K562 (cell line): ENCODE measurements around the gene CCDC184. TPM values are rescaled to one million over a fixed set of nuclear protein-coding genes. Genes with fewer than 3 reads are reported as not detected.

ENCODE experiments used
- BRD4 ChIP-seq: fragments of 200-600 bp; sonication (generic); IDR thresholded peaks from 2 replicates; pipeline ENCODE4 v1.6.1; 2017; ENCODE audit warnings: inconsistent platforms
- CHD7 ChIP-seq: fragments of 200-600 bp; sonication (generic); IDR thresholded peaks from one replicate; pipeline ENCODE4 v1.6.1; 2012; ENCODE audit warnings: mild to moderate bottlenecking, low read depth, low read length, inconsistent platforms
- FUS ChIP-seq: fragments of 200-400 bp; formaldehyde crosslinking; optimal IDR thresholded peaks from 2 replicates; pipeline ENCODE3; 2017; ENCODE audit warnings: low read depth, low read length
- NFIX ChIP-seq: fragments of 250-450 bp; sonication (Bioruptor Pico); IDR thresholded peaks from 2 replicates; pipeline ENCODE4 v1.4.0; 2020; ENCODE audit warnings: low read depth, mild to moderate bottlenecking, moderate library complexity
- POLR2AphosphoS5 ChIP-seq: IDR thresholded peaks from 2 replicates; pipeline ENCODE4 v1.6.1; 2011; ENCODE audit warnings: mild to moderate bottlenecking, low read depth, low read length, moderate library complexity; ENCODE audit not compliant: control insufficient read depth, insufficient read depth
- STAT5B ChIP-seq: fragments of 250-450 bp; sonication (Bioruptor Pico); IDR thresholded peaks from 2 replicates; pipeline ENCODE4 v1.8.0; 2021; ENCODE audit warnings: mild to moderate bottlenecking, inconsistent platforms
- TEAD2 ChIP-seq: fragments of 450-650 bp; IDR thresholded peaks from 2 replicates; pipeline ENCODE4 v1.6.1; 2016; ENCODE audit warnings: missing genetic modification characterization, control low read depth, missing compliant biosample characterization
- ZFP36 ChIP-seq: fragments of 150-350 bp; IDR thresholded peaks from 2 replicates; pipeline ENCODE4 v1.6.1; 2018; ENCODE audit warnings: low read length, low read depth; ENCODE audit not compliant: partially characterized antibody
- ZNF384 ChIP-seq: IDR thresholded peaks from 2 replicates; pipeline ENCODE4 v1.6.1; 2012; ENCODE audit warnings: low read depth, low read length, improper control_type of control experiment
- ZNF77 ChIP-seq: fragments of 250-450 bp; sonication (Bioruptor Pico); IDR thresholded peaks from 2 replicates; pipeline ENCODE4 v1.5.0; 2020
- polyA plus RNA-seq, 8 experiments: library from polyadenylated mRNA; depleted of rRNA in 4 of 8; stranded (reverse) in 5 of 8; unstranded in 3 of 8; fragments of >200 nt; fragmentation: Nextera tagmentation in 2 of 8; fragmentation: Illumina TruSeq in 1 of 8; extraction: Ambion mirVana in 2 of 8; extraction: Trizol in 1 of 8; gene quantifications; 2 replicates each; pipeline versions ENCODE4 v1.2.1 to v1.2.3, GENCODE V29; 2011 to 2014; ENCODE audit warnings: inconsistent platforms in 1 of 8, missing spikeins in 1 of 8
- total RNA-seq, 7 experiments: library from RNA; depleted of rRNA in 6 of 7; stranded (reverse); fragments of >200 nt in 6 of 7; fragmentation: Illumina TruSeq in 2 of 7; extraction: Trizol in 2 of 7; gene quantifications; 2 replicates each; pipeline versions ENCODE4 v1.2.1 to v1.2.3, GENCODE V29; 2011 to 2021; ENCODE audit warnings: low replicate concordance in 1 of 7
- TF ChIP-seq, protein P1 (sequence below): fragments of 450-650 bp; formaldehyde crosslinking; IDR thresholded peaks from 2 replicates; pipeline ENCODE4 v1.4.0; 2020; ENCODE audit warnings: mild to moderate bottlenecking, moderate library complexity
- TF ChIP-seq, protein P2 (sequence below): sonication (generic); formaldehyde crosslinking; IDR thresholded peaks from 2 replicates; pipeline ENCODE4 v1.8.0; 2022; ENCODE audit warnings: mild to moderate bottlenecking, missing genetic modification reagents, borderline replicate concordance

The CCDC184 gene
- total and polyA plus RNA-seq, 9 of the 15 experiments (the other 6 are each of a cell fraction or from before 2014, with no cell fraction given), result 0.09 TPM; not detected in 8

DNA sequence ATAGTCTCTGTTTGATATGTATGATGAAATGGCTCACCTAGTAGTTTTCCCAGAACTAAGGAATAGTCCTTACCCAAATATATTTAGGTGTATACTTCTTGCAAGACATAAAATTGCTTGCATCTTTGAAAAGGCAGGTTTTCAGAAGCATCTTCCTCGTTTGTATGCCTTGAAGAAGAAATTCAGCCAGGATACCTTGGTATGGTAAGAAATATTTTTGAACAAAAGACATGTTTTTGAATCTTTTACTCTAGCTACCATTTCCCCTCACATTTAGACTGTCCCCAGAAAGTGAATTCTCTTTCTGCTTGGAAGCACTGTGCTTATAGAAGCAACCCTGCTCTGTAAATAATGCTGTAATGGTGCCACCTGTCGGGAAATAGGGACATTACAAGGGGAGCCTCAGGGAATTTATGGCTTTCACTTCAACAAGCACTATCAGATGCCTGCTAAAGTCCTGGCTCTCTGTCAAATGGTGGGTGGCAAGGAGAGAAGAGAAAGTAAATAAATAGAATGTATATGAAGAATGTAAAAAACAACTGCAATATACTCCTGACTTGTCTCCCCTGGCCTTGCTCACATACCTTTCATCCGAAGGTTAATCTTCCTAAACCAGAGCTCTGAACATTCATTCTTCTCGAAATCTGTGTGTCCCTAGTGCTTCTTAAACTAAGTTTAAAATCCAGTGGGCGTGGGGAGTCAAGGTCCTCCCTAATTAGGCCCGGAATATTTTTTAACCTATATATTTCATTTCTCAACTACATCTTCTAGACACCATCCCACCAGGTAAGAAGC, 6.1 kb downstream of the CCDC184 start (continued):
- TF ChIP-seq POLR2AphosphoS5 (no peak), BRD4 (no peak), NFIX (CRISPR knock-in tag) (no peak), CHD7 (no peak), ZFP36 (no peak), FUS (no peak), TEAD2 (tag) (peak; percentile 31; the same call in 1 of the 2 replicates), ZNF384 (no peak), STAT5B (no peak), ZNF77 (CRISPR knock-in tag) (no peak)
- TF ChIP-seq, protein P1, sequence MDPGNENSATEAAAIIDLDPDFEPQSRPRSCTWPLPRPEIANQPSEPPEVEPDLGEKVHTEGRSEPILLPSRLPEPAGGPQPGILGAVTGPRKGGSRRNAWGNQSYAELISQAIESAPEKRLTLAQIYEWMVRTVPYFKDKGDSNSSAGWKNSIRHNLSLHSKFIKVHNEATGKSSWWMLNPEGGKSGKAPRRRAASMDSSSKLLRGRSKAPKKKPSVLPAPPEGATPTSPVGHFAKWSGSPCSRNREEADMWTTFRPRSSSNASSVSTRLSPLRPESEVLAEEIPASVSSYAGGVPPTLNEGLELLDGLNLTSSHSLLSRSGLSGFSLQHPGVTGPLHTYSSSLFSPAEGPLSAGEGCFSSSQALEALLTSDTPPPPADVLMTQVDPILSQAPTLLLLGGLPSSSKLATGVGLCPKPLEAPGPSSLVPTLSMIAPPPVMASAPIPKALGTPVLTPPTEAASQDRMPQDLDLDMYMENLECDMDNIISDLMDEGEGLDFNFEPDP, result no peak
- TF ChIP-seq, protein P2, sequence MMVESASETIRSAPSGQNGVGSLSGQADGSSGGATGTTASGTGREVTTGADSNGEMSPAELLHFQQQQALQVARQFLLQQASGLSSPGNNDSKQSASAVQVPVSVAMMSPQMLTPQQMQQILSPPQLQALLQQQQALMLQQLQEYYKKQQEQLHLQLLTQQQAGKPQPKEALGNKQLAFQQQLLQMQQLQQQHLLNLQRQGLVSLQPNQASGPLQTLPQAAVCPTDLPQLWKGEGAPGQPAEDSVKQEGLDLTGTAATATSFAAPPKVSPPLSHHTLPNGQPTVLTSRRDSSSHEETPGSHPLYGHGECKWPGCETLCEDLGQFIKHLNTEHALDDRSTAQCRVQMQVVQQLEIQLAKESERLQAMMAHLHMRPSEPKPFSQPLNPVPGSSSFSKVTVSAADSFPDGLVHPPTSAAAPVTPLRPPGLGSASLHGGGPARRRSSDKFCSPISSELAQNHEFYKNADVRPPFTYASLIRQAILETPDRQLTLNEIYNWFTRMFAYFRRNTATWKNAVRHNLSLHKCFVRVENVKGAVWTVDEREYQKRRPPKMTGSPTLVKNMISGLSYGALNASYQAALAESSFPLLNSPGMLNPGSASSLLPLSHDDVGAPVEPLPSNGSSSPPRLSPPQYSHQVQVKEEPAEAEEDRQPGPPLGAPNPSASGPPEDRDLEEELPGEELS, result no peak
